DND-41 (cell line): Measurements from ENCODE around the gene EMC10.

ENCODE experiments used
- ATAC-seq: fragments of 200-7000 bp; cut with Tn5 transposase; 3 replicates; pipeline ENCODE4 v1.9.1; 2021; ENCODE audit warnings: low read depth; ENCODE audit not compliant: insufficient read depth
- DNase-seq: peaks from one replicate; pipeline ENCODE4 v3.0.0-alpha.2; 2020
- H2AFZ ChIP-seq: 2 replicates; pipeline ENCODE4 v1.6.0; 2012; ENCODE audit warnings: low read depth, low read length
- H3K27ac ChIP-seq: 2 replicates; pipeline ENCODE4 v1.5.1; 2012; ENCODE audit warnings: low read length, inconsistent platforms
- H3K27me3 ChIP-seq: fragments of 200-600 bp; sonication (generic); 2 replicates; pipeline ENCODE4 v1.6.0; 2012; ENCODE audit warnings: low read length, mild to moderate bottlenecking, inconsistent platforms; ENCODE audit not compliant: insufficient read depth, poor library complexity
- H3K36me3 ChIP-seq: 2 replicates; pipeline ENCODE4 v1.5.1; 2012; ENCODE audit warnings: low read length, inconsistent platforms; ENCODE audit not compliant: insufficient read depth
- H3K4me1 ChIP-seq: 2 replicates; pipeline ENCODE4 v1.5.1; 2012; ENCODE audit warnings: mild to moderate bottlenecking, low read length; ENCODE audit not compliant: insufficient read depth
- H3K4me2 ChIP-seq: 2 replicates; pipeline ENCODE4 v1.6.0; 2012; ENCODE audit warnings: mild to moderate bottlenecking, moderate library complexity, low read length, inconsistent platforms; ENCODE audit not compliant: insufficient read depth
- H3K4me3 ChIP-seq, 2 experiments: fragments of 200-600 bp in 1 of 2; shearing (Covaris generic) in 1 of 2; 2 replicates each; pipeline ENCODE4 v1.5.1; 2012 to 2016; ENCODE audit warnings: inconsistent platforms in 2 of 2, low read length in 2 of 2, mild to moderate bottlenecking in 2 of 2, low read depth in 1 of 2, moderate library complexity in 1 of 2
- H3K79me2 ChIP-seq: 2 replicates; pipeline ENCODE4 v1.6.0; 2012; ENCODE audit warnings: low read length, inconsistent platforms; ENCODE audit not compliant: insufficient read depth
- H3K9ac ChIP-seq: 2 replicates; pipeline ENCODE4 v1.6.0; 2012; ENCODE audit warnings: low read depth, mild to moderate bottlenecking, inconsistent platforms, low read length, moderate library complexity
- H3K9me3 ChIP-seq: 2 replicates; pipeline ENCODE4 v1.5.1; 2012; ENCODE audit warnings: low read length, moderate library complexity, mild to moderate bottlenecking, inconsistent platforms; ENCODE audit not compliant: insufficient read depth, severe bottlenecking
- H4K20me1 ChIP-seq: 2 replicates; pipeline ENCODE4 v1.6.0; 2012; ENCODE audit warnings: low read length; ENCODE audit not compliant: insufficient read depth
- EZH2 ChIP-seq: IDR thresholded peaks from 3 replicates; pipeline ENCODE4 v1.6.1; 2012; ENCODE audit warnings: borderline replicate concordance, low read depth, mild to moderate bottlenecking, moderate library complexity, low read length, inconsistent platforms; ENCODE audit not compliant: severe bottlenecking
- TF ChIP-seq, protein P1 (sequence below): IDR thresholded peaks from 2 replicates; pipeline ENCODE4 v1.5.1; 2012; ENCODE audit warnings: borderline replicate concordance, low read length, moderate library complexity, mild to moderate bottlenecking; ENCODE audit not compliant: poor library complexity, severe bottlenecking; ENCODE audit errors: extremely low read depth

Gene EMC10

DNA sequence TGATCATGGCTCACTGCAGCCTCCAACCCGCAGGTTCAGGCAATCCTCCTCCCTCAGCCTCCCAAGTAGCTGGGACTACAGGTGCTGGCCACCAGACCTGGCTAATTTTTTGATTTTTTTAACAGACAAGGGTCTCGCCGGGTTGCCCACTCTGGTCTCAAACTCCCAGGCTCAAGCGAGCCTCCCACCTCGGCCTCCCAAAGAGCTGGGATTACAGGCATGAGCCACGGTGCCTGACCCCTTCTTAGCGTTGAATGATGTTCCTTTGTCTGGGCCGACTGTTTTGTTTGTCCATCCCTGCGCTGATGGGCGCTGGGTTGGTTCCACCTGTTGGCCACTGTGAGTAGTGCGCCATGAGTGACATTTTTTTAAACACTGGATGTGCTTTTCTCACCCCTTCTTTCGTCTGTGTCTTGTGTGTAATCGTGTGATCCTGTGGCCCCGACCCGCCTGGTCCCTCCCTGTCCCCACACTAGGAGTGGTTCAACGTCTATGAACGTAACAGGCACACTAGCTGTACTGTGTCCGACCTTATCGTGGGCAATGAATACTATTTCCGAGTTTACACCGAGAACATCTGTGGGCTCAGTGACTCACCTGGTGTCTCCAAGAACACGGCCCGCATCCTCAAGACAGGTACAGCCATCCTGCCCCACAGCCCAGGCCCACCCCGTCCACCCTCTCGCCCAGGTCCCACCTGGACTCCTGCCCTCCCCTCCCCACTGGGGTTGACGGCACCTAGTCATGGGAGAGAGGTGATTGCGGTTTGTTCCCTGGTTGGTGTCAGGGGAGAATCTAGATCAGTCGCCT, 15.0 kb upstream of the EMC10 start:
- H2AFZ ChIP-seq = peak overlapping the region; percentile 58; the same call in 1 of the 2 replicates
- ATAC-seq = peak; percentile 84

DNA sequence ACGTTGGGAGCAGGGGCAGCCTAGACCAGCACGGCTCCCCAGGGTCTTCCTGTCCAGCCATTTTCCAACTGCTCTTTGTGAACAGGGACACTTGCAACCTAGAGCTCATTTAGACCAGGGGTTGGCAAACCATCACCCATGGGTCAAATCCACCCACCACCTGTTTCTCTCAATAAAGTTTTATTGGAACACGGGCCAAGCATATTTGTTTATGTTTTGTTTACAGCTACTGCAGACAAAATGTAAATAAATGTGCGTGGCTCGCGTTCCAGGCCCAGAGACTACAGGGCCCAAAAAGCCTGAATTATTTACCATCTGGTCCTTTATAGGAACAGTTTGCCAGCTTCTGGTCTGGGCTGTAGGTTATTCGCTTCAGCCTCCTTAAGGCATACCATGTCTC, 13.3 kb upstream of the EMC10 start:
- Histone ChIP-seq H3K27ac (no peak overlapping the region), H4K20me1 (no peaks in the 10 kb centered on the region), H3K9ac (no peak overlapping the region), H3K9me3 (no peaks in the 10 kb centered on the region), H3K27me3 (no peaks in the 10 kb centered on the region), H3K4me1 (no peaks in the 10 kb centered on the region), H3K36me3 (no peaks in the 10 kb centered on the region), H2AFZ (no peak overlapping the region), H3K4me2 (no peak overlapping the region), H3K4me3 (no peak overlapping the region), H3K79me2 (no peaks in the 10 kb centered on the region)
- no peak for ATAC-seq
- no peak for DNase-seq
- TF ChIP-seq, protein P1, sequence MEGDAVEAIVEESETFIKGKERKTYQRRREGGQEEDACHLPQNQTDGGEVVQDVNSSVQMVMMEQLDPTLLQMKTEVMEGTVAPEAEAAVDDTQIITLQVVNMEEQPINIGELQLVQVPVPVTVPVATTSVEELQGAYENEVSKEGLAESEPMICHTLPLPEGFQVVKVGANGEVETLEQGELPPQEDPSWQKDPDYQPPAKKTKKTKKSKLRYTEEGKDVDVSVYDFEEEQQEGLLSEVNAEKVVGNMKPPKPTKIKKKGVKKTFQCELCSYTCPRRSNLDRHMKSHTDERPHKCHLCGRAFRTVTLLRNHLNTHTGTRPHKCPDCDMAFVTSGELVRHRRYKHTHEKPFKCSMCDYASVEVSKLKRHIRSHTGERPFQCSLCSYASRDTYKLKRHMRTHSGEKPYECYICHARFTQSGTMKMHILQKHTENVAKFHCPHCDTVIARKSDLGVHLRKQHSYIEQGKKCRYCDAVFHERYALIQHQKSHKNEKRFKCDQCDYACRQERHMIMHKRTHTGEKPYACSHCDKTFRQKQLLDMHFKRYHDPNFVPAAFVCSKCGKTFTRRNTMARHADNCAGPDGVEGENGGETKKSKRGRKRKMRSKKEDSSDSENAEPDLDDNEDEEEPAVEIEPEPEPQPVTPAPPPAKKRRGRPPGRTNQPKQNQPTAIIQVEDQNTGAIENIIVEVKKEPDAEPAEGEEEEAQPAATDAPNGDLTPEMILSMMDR = no peak
- no peak for TF ChIP-seq EZH2

More for the DNA sequence above, 15.0 kb upstream of the EMC10 start:
- Histone ChIP-seq H3K9ac (no peak overlapping the region), H3K4me2 (no peak overlapping the region), H3K4me1 (no peaks in the 10 kb centered on the region), H3K9me3 (no peaks in the 10 kb centered on the region), H4K20me1 (no peaks in the 10 kb centered on the region), H3K27ac (no peak overlapping the region), H3K27me3 (no peaks in the 10 kb centered on the region), H3K4me3 (no peak overlapping the region), H3K36me3 (no peaks in the 10 kb centered on the region), H3K79me2 (no peaks in the 10 kb centered on the region)
- no peak for TF ChIP-seq EZH2
- TF ChIP-seq, protein P1 = peak; percentile 90
- peak; percentile 60 for DNase-seq

DNA sequence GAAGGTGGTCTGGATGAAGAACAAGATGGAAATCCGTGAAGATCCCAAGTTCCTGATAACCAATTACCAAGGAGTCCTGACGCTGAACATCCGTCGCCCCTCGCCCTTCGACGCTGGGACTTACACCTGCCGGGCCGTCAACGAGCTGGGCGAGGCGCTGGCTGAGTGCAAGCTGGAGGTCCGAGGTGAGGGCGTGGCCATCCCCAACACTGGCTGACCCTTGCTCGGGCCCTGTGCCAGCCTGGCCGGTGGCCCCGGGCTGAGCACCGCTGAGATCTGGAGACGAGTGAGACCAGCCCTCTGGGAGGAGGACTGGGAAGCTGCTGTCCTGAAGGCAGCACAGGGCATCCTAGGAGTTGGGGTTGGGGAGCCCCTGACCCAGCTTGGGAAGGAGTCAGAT, 12.0 kb upstream of the EMC10 start:
- Histone ChIP-seq H3K9ac (no peak overlapping the region), H3K36me3 (no peaks in the 10 kb centered on the region), H3K4me1 (no peaks in the 10 kb centered on the region), H3K4me3 (no peak overlapping the region), H4K20me1 (no peaks in the 10 kb centered on the region), H2AFZ (no peak overlapping the region), H3K9me3 (no peaks in the 10 kb centered on the region), H3K27me3 (no peaks in the 10 kb centered on the region), H3K79me2 (no peaks in the 10 kb centered on the region), H3K27ac (no peak overlapping the region), H3K4me2 (no peak overlapping the region)
- no peak for DNase-seq
- no peak for TF ChIP-seq EZH2
- TF ChIP-seq, protein P1 = no peak
- ATAC-seq = no peak
